ENCODE data around the gene UBN1. TPM values are rescaled to one million over a fixed set of nuclear protein-coding genes. Genes with fewer than 3 reads are reported as not detected.

The UBN1 gene
- total RNA-seq, 2 experiments from 2014 or later, result 45.7 to 45.8 TPM

GRCh38 chr16:4882000-4882632, 34.8 kb downstream of the UBN1 start:
- intact Hi-C loops (cut with DNase I, micrococcal nuclease), result no loop called here
- ChIA-PET POLR2A (no interaction called here), CTCF (no interaction called here)
- Mint-ChIP-seq H3K27me3 (no peaks in the 10 kb centered on the region), H3K27ac (no peak overlapping the region), H3K36me3 (ENCODE audit: low read depth) (peaks cover 91% of the 10 kb centered on the region), H3K4me3 (no peak overlapping the region), H3K9me3 (no peaks in the 10 kb centered on the region), H3K4me1 (ENCODE audit: low read depth) (no peaks in the 10 kb centered on the region)
- Histone ChIP-seq H3K27ac (ENCODE audit: low read depth in 1 of 2, low read length in 2 of 2) (no peak overlapping the region), H3K4me1 (ENCODE audit: insufficient read depth, low read length) (no peaks in the 10 kb centered on the region), H3K9me3 (ENCODE audit: control insufficient read depth in 1 of 2, insufficient read depth in 1 of 2, low read length in 2 of 2) (peaks cover 0 to 4% of the 10 kb centered on the region in 2 experiments), H3K27me3 (ENCODE audit: control insufficient read depth in 1 of 2, insufficient read depth in 2 of 2, low read length in 2 of 2) (no peaks in the 10 kb centered on the region), H3K4me3 (ENCODE audit: low read length) (no peak overlapping the region), H3K36me3 (ENCODE audit: insufficient read depth, low read length) (peaks cover 84% of the 10 kb centered on the region)
- no peak for ATAC-seq (ENCODE audit: poor library complexity)
- TF ChIP-seq, protein P1, sequence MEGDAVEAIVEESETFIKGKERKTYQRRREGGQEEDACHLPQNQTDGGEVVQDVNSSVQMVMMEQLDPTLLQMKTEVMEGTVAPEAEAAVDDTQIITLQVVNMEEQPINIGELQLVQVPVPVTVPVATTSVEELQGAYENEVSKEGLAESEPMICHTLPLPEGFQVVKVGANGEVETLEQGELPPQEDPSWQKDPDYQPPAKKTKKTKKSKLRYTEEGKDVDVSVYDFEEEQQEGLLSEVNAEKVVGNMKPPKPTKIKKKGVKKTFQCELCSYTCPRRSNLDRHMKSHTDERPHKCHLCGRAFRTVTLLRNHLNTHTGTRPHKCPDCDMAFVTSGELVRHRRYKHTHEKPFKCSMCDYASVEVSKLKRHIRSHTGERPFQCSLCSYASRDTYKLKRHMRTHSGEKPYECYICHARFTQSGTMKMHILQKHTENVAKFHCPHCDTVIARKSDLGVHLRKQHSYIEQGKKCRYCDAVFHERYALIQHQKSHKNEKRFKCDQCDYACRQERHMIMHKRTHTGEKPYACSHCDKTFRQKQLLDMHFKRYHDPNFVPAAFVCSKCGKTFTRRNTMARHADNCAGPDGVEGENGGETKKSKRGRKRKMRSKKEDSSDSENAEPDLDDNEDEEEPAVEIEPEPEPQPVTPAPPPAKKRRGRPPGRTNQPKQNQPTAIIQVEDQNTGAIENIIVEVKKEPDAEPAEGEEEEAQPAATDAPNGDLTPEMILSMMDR (IDR thresholded peaks at IDR 0.05), result no peak
- no peak for DNase-seq

- DNase-seq (no peak), ATAC-seq (ENCODE audit: poor library complexity) (no peak)
- intact Hi-C loops (cut with DNase I, micrococcal nuclease), result no loop called here
- no peaks in the 10 kb centered on the region for H3K27me3 ChIP-seq (ENCODE audit: control insufficient read depth in 1 of 2, insufficient read depth in 2 of 2, low read length in 2 of 2)
- POLR2A ChIA-PET, result no interaction called here
- H3K4me1 ChIP-seq (ENCODE audit: insufficient read depth, low read length), result no peaks in the 10 kb centered on the region
- H3K36me3 Mint-ChIP-seq (ENCODE audit: low read depth), result peaks cover 85% of the 10 kb centered on the region
- no peak overlapping the region for H3K4me3 Mint-ChIP-seq
- H3K9me3 ChIP-seq (ENCODE audit: control insufficient read depth in 1 of 2, insufficient read depth in 1 of 2, low read length in 2 of 2), result peaks cover 0 to 4% of the 10 kb centered on the region in 2 experiments
- H3K36me3 ChIP-seq (ENCODE audit: insufficient read depth, low read length), result peaks cover 78% of the 10 kb centered on the region
- no peaks in the 10 kb centered on the region for H3K9me3 Mint-ChIP-seq
- H3K4me3 ChIP-seq (ENCODE audit: low read length), result no peak overlapping the region
- CTCF ChIA-PET, result no interaction called here
- no peaks in the 10 kb centered on the region for H3K4me1 Mint-ChIP-seq (ENCODE audit: low read depth)
- H3K27me3 Mint-ChIP-seq, result no peaks in the 10 kb centered on the region
- no peak overlapping the region for H3K27ac ChIP-seq (ENCODE audit: low read depth in 1 of 2, low read length in 2 of 2)
- TF ChIP-seq, protein P1 (IDR thresholded peaks at IDR 0.05), result no peak
- H3K27ac Mint-ChIP-seq, result no peak overlapping the region
These were observed 35.5 kb downstream of the UBN1 start for GRCh38 chr16:4882633-4883285.

DNA sequence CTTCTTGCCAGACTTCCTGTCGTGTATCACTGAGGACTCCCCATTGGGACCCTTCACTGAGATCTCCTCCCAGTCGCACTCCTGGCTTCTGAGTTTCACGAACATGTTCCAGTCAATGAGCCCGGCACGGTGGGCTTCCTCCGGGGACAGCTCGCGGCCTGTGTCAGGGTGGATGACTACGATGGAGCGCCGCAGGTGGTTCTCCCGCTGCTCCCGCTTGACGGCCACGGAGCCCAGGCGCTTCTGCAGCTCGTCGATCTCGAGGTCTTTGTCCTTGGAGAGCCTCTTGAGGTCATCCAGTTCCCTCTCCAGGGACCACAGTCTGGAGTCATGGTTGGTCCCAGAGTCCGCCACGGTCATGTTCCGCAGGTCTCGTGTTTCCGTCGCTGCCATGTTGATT, 36.2 kb downstream of the UBN1 start:
- Mint-ChIP-seq H3K27me3 (no peaks in the 10 kb centered on the region), H3K9me3 (no peaks in the 10 kb centered on the region), H3K27ac (no peak overlapping the region), H3K4me1 (ENCODE audit: low read depth) (no peaks in the 10 kb centered on the region), H3K36me3 (ENCODE audit: low read depth) (peaks cover 77% of the 10 kb centered on the region), H3K4me3 (no peak overlapping the region)
- H3K4me3 ChIP-seq (ENCODE audit: low read length), result no peak overlapping the region
- H3K27ac ChIP-seq (ENCODE audit: low read depth in 1 of 2, low read length in 2 of 2), result no peak overlapping the region
- DNase-seq (no peak), ATAC-seq (ENCODE audit: poor library complexity) (no peak)
- H3K4me1 ChIP-seq (ENCODE audit: insufficient read depth, low read length), result no peaks in the 10 kb centered on the region
- TF ChIP-seq, protein P1 (IDR thresholded peaks at IDR 0.05), result no peak
- H3K9me3 ChIP-seq (ENCODE audit: control insufficient read depth in 1 of 2, insufficient read depth in 1 of 2, low read length in 2 of 2), result peaks cover 0 to 4% of the 10 kb centered on the region in 2 experiments
- H3K36me3 ChIP-seq (ENCODE audit: insufficient read depth, low read length), result peaks cover 71% of the 10 kb centered on the region
- no peaks in the 10 kb centered on the region for H3K27me3 ChIP-seq (ENCODE audit: control insufficient read depth in 1 of 2, insufficient read depth in 2 of 2, low read length in 2 of 2)
- ChIA-PET POLR2A (no interaction called here), CTCF (no interaction called here)
- intact Hi-C loops (cut with DNase I, micrococcal nuclease), result no loop called here

Measured in CD4-positive, alpha-beta T cell (primary cell).